Heart left ventricle (tissue), 13 donors: ENCODE data around the gene ANXA8L1.

Experiments
- POLR2A ChIP-seq, 2 donors: fragments of 450-650 bp; IDR thresholded peaks; one replicate each; pipeline ENCODE4 v1.6.1; 2017; ENCODE audit warnings: antibody characterized with exemption in 2 of 2, mild to moderate bottlenecking in 2 of 2, moderate library complexity in 2 of 2
- TF ChIP-seq, protein P1 (sequence below), 12 donors: fragments of 200-600 bp; sonication (generic) in 4 of 12; IDR thresholded peaks; one replicate each; pipeline versions ENCODE4 v1.5.0 to v1.8.0; 2018 to 2022; ENCODE audit warnings: antibody characterized with exemption in 12 of 12, mild to moderate bottlenecking in 5 of 12
- donor health status: ischemic (EF 13 %, LVEDD 7.1; RV severe dilation, severe dysfunction).
- donor health status: DM: no; HTN: yes; CAD: no.
- donor health status: DM: no; HTN: no; CAD: no.
- donor health status: ischemic (EF 25% LVEDD 6.9; RV normal size, moderate dysfunction).
- donor health status: ischemic (EF 25% LVEDD 5.7; RV mildly dilated, moderate dysfunction).
- donor health status: ischemic (EF 35%, LVEDD 5.7; RV mildly dilated, moderate dysfunction).
- donor health status: nonischemic (EF 11% LVEDD 7.7; RV severe dilation, severe dysfunction).
- donor health status: DM: yes; HTN: yes; CAD: no.
- donor health status: PGD.
- donor health status: ischemic (EF 29% LVEDD 5.4; RV normal size, mild dysfunction).
- donor health status: nonischemic (EF 23%, LVEDD 6.1; RV moderate dilation, normal function).

DNA sequence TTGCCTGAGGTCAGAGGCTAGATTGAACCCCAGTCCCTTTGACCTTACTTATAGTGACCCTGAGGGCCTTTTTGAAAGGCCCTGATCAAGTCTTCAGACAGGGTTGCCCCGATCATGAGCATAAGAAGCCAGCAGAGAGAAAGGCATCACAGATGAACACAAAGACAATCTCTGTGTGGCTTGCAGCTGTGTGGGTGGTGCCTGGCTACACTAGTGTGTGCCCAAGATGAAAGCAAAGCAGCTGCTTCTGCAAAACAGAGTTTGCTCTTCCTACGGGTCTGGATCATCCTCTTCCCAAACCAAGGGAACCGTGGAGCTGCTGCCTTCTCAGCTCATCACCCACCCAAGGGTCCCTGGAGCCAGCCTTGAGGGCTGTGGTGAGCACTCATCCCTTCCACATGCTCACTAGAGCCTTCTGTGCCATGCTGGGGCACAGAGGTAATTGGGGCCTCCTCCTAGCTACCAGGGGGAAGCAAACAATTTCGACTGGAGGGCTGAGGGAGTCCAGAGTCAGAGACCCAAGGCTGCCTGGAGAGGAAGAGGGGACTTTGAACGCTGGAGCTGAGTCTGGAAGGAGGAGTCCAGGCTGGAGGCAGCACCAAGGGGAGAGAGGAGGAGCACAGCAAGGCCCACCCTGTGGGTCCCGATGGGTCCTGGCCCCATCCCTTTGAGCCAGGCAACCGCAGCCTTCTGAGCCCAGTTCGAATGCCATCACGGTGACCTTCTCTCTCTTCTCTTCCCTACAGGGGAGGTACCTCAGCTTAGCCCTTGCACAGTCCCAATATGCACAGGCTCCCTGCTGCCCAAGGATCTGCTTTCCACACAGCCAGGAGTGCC, 46.5 kb upstream of the ANXA8L1 start:
- TF ChIP-seq, protein P1, sequence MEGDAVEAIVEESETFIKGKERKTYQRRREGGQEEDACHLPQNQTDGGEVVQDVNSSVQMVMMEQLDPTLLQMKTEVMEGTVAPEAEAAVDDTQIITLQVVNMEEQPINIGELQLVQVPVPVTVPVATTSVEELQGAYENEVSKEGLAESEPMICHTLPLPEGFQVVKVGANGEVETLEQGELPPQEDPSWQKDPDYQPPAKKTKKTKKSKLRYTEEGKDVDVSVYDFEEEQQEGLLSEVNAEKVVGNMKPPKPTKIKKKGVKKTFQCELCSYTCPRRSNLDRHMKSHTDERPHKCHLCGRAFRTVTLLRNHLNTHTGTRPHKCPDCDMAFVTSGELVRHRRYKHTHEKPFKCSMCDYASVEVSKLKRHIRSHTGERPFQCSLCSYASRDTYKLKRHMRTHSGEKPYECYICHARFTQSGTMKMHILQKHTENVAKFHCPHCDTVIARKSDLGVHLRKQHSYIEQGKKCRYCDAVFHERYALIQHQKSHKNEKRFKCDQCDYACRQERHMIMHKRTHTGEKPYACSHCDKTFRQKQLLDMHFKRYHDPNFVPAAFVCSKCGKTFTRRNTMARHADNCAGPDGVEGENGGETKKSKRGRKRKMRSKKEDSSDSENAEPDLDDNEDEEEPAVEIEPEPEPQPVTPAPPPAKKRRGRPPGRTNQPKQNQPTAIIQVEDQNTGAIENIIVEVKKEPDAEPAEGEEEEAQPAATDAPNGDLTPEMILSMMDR (IDR thresholded peaks at IDR 0.05): no peak
- TF ChIP-seq POLR2A (IDR thresholded peaks at IDR 0.05): no peak
